HepG2 (cell line): ENCODE measurements around the gene SKA2. TPM values are rescaled to one million over a fixed set of nuclear protein-coding genes. Genes with fewer than 3 reads are reported as not detected.
A peak's percentile ranks its signal among the peaks of the same experiment; 100 is the strongest.

Source experiments
- ATAC-seq: fragments of 200-7000 bp; cut with Tn5 transposase; 3 replicates; pipeline ENCODE4 v1.9.1; 2020; ENCODE audit warnings: mild to moderate bottlenecking, moderate library complexity
- BruUV-seq: library from RNA; stranded (reverse); fragments of 400-500 nt; replicated peaks from 2 replicates; lab custom pipeline; 2021; lab: Mats Ljungman, UMichigan
- CTCF ChIA-PET: fragments of 300-600 bp; formaldehyde crosslinking; extraction: SDS; loops from one replicate; lab custom pipeline; 2021; ENCODE audit warnings: low total read pairs, inconsistent platforms, low intra/inter-chr PET ratio; lab: Yijun Ruan, JAX
- POLR2A ChIA-PET: fragments of 350-600 bp; sonication (Branson Sonifier 250); formaldehyde crosslinking; loops from one replicate; lab custom pipeline; 2020; ENCODE audit warnings: antibody characterized with exemption, inconsistent platforms; lab: Yijun Ruan, JAX
- DNase-seq: peaks from one replicate; pipeline ENCODE4 v3.0.0-alpha.2; 2015; ENCODE audit warnings: low spot score
- FAIRE-seq: peaks from 3 replicates; lab custom pipeline; 2011; peaks lifted over from hg19 to GRCh38; lab: Jason Lieb, UNC
- H2AFZ ChIP-seq: one replicate; pipeline ENCODE4 v1.6.1; 2011; ENCODE audit warnings: low read length, inconsistent platforms
- H3K27ac ChIP-seq: fragments of 300-600 bp; 3 replicates; pipeline ENCODE4 v1.8.0; 2011; ENCODE audit warnings: mixed run types, mild to moderate bottlenecking, mixed read lengths, low read length, inconsistent platforms; ENCODE audit not compliant: insufficient read depth; ENCODE audit errors: extremely low read length
- H3K27me3 ChIP-seq, 2 experiments: fragments of 200-600 bp in 1 of 2; 2 replicates in 1 of 2; 3 replicates in 1 of 2; pipeline versions ENCODE4 v1.6.0 to v1.8.0; 2011; ENCODE audit warnings: low read length in 2 of 2, mild to moderate bottlenecking in 2 of 2, moderate library complexity in 2 of 2, inconsistent platforms in 1 of 2; ENCODE audit not compliant: insufficient read depth in 2 of 2, control insufficient read depth in 1 of 2
- H3K36me3 ChIP-seq, 2 experiments: fragments of 200-600 bp in 1 of 2; replicated peaks in 1 of 2; 2 replicates in 1 of 2; 3 replicates in 1 of 2; pipeline versions ENCODE4 v1.5.1 to v1.8.0; 2011; ENCODE audit warnings: low read length in 2 of 2, inconsistent platforms in 1 of 2; ENCODE audit not compliant: insufficient read depth in 2 of 2, control insufficient read depth in 1 of 2
- H3K4me1 ChIP-seq: 2 replicates; pipeline ENCODE4 v1.5.1; 2012; ENCODE audit warnings: low read length, inconsistent platforms; ENCODE audit not compliant: insufficient read depth
- H3K4me2 ChIP-seq: 2 replicates; pipeline ENCODE4 v1.6.0; 2011; ENCODE audit warnings: low read depth, low read length, inconsistent platforms
- H3K4me3 ChIP-seq, 3 experiments: fragments of 200-600 bp in 1 of 3; sonication (generic), shearing (Covaris generic) in 1 of 3; replicated peaks in 1 of 3; 2 replicates each; pipeline ENCODE4 v1.5.1; 2011 to 2016; ENCODE audit warnings: low read length in 3 of 3, inconsistent platforms in 2 of 3, low read depth in 2 of 3, mild to moderate bottlenecking in 2 of 3, control low read depth in 1 of 3, mixed read lengths in 1 of 3; ENCODE audit not compliant: insufficient read depth in 1 of 3
- H3K79me2 ChIP-seq: one replicate; pipeline ENCODE4 v1.6.1; 2011; ENCODE audit warnings: low read length, inconsistent platforms; ENCODE audit not compliant: insufficient read depth
- H3K9ac ChIP-seq: 2 replicates; pipeline ENCODE4 v1.6.0; 2011; ENCODE audit warnings: mild to moderate bottlenecking, low read depth, low read length, inconsistent platforms; ENCODE audit not compliant: insufficient read depth
- H3K9me3 ChIP-seq: 2 replicates; pipeline ENCODE4 v1.5.1; 2012; ENCODE audit warnings: mild to moderate bottlenecking, low read length
- H4K20me1 ChIP-seq: 2 replicates; pipeline ENCODE4 v1.6.0; 2011; ENCODE audit warnings: inconsistent platforms, mild to moderate bottlenecking, low read length, moderate library complexity; ENCODE audit not compliant: insufficient read depth
- ATRX ChIP-seq: sonication (generic); formaldehyde crosslinking; IDR thresholded peaks from 2 replicates; pipeline ENCODE4 v1.4.0; 2020; ENCODE audit warnings: missing genetic modification reagents, borderline replicate concordance
- ELK4 ChIP-seq: sonication (generic); formaldehyde crosslinking; IDR thresholded peaks from 2 replicates; pipeline ENCODE4 v1.9.0; 2021; ENCODE audit warnings: missing genetic modification reagents, borderline replicate concordance
- HOMEZ ChIP-seq: IDR thresholded peaks from 2 replicates; pipeline ENCODE4 v1.6.1; 2016; ENCODE audit warnings: low read depth
- MAZ ChIP-seq, 2 experiments: sonication (generic) in 1 of 2; formaldehyde crosslinking in 1 of 2; IDR thresholded peaks; 2 replicates each; pipeline versions ENCODE4 v1.5.0 to v1.6.1; 2012 to 2020; ENCODE audit warnings: low read depth in 2 of 2, mild to moderate bottlenecking in 2 of 2, borderline replicate concordance in 1 of 2, improper control_type of control experiment in 1 of 2, low read length in 1 of 2, missing genetic modification reagents in 1 of 2, moderate library complexity in 1 of 2
- MBD4 ChIP-seq: IDR thresholded peaks from 2 replicates; pipeline ENCODE4 v1.6.1; 2012; ENCODE audit warnings: low read length, inconsistent platforms, borderline replicate concordance
- NFE2 ChIP-seq: sonication (generic); formaldehyde crosslinking; IDR thresholded peaks from 2 replicates; pipeline ENCODE4 v1.4.0; 2020; ENCODE audit warnings: missing genetic modification reagents
- NR2F6 ChIP-seq, 2 experiments: IDR thresholded peaks; 2 replicates each; pipeline ENCODE4 v1.6.1; 2016; ENCODE audit warnings: antibody characterized with exemption in 1 of 2, mild to moderate bottlenecking in 1 of 2
- RFXAP ChIP-seq: sonication (generic); formaldehyde crosslinking; IDR thresholded peaks from 2 replicates; pipeline ENCODE4 v1.4.0; 2020; ENCODE audit warnings: missing genetic modification reagents, borderline replicate concordance
- RNF219 ChIP-seq: sonication (generic); formaldehyde crosslinking; IDR thresholded peaks from 2 replicates; pipeline ENCODE4 v1.5.0; 2020; ENCODE audit warnings: mild to moderate bottlenecking, missing genetic modification reagents
- TEAD3 ChIP-seq: optimal IDR thresholded peaks from 2 replicates; pipeline ENCODE3; 2016; ENCODE audit warnings: borderline replicate concordance
- ZBTB38 ChIP-seq: sonication (generic); formaldehyde crosslinking; IDR thresholded peaks from 2 replicates; pipeline ENCODE4 v1.5.1; 2020; ENCODE audit warnings: mild to moderate bottlenecking, missing genetic modification reagents
- ZMYM2 ChIP-seq: sonication (generic); formaldehyde crosslinking; IDR thresholded peaks from 2 replicates; pipeline ENCODE4 v1.8.0; 2022; ENCODE audit warnings: mild to moderate bottlenecking, missing genetic modification reagents
- ZNF326 ChIP-seq: sonication (generic); formaldehyde crosslinking; IDR thresholded peaks from 2 replicates; pipeline ENCODE4 v1.4.0; 2020; ENCODE audit warnings: missing genetic modification reagents, borderline replicate concordance
- ZNF451 ChIP-seq: sonication (generic); formaldehyde crosslinking; IDR thresholded peaks from 2 replicates; pipeline ENCODE4 v1.5.0; 2020; ENCODE audit warnings: mild to moderate bottlenecking, missing genetic modification reagents
- ZNF713 ChIP-seq: sonication (generic); formaldehyde crosslinking; IDR thresholded peaks from 2 replicates; pipeline ENCODE4 v1.4.0; 2020; ENCODE audit warnings: mild to moderate bottlenecking, missing genetic modification reagents
- WGBS: methylation state at CpG from one replicate; pipeline ENCODE4 v1.1.6; 2017; ENCODE audit warnings: low lambda C conversion rate; 5-methylcytosine and 5-hydroxymethylcytosine counted together
- in situ Hi-C: cut with HindIII; loops from 2 replicates; pipeline ENCODE4 v1.10.0; 2017; ENCODE audit warnings: low pct_unique_long_range_greater_than_20kb; ENCODE audit not compliant: extremely low pct_ligation_motif_present
- intact Hi-C: fragments of 100-400 bp; cut with micrococcal nuclease; formaldehyde crosslinking; loops from one replicate; pipeline ENCODE4 v1.10.0; 2022; ENCODE audit not compliant: unreplicated experiment
- polyA plus RNA-seq, 8 experiments: library from polyadenylated mRNA; depleted of rRNA in 3 of 8; stranded (reverse) in 7 of 8; unstranded in 1 of 8; fragments of >200 nt; fragmentation: Illumina TruSeq in 4 of 8; extraction: Trizol in 4 of 8; gene quantifications; 2 replicates each; pipeline versions ENCODE4 v1.2.1 to v1.2.3, GENCODE V29; 2011 to 2016; ENCODE audit warnings: low read depth in 4 of 8, missing spikeins in 1 of 8, mixed read lengths in 1 of 8; ENCODE audit not compliant: insufficient read depth in 1 of 8
- total RNA-seq, 5 experiments: library from RNA; depleted of rRNA; stranded (reverse); fragments of >200 nt; fragmentation: Illumina TruSeq; extraction: Trizol; gene quantifications; 2 replicates each; pipeline ENCODE4 v1.2.3, GENCODE V29; 2016; ENCODE audit warnings: low read depth in 1 of 5

Gene SKA2
- total and polyA plus RNA-seq, 2 of the 13 experiments (the other 11 are each of a cell fraction or from before 2014, with no cell fraction given) = 18.6 to 91.8 TPM

- TF ChIP-seq NR2F6 (IDR thresholded peaks at IDR 0.05) = peak; percentile 53
- peak; percentile 57; the same call in 1 of the 2 replicates for TF ChIP-seq NR2F6 (CRISPR knock-in tag; IDR thresholded peaks at IDR 0.05)
- TF ChIP-seq ELK4 = no peak
- TF ChIP-seq MAZ (IDR thresholded peaks at IDR 0.05; ENCODE audit: borderline replicate concordance, low read depth, low read length) = no peak
- TF ChIP-seq MAZ (CRISPR knock-in tag; IDR thresholded peaks at IDR 0.05; ENCODE audit: low read depth) = no peak
- TF ChIP-seq ZNF326 = no peak
- no peak for TF ChIP-seq ZBTB38 (CRISPR knock-in tag)
- no peak for TF ChIP-seq ZNF713 (CRISPR knock-in tag)
These were observed 9.4 kb downstream of the SKA2 start (continued) for GRCh38 chr17:59145571-59146096.

- POLR2A ChIA-PET = interaction anchor here (0.7 to 1.0 kb wide), 2 partner anchors 13 to 509 kb away, joined by 3 read pairs; partner anchors contain the start of genes PRR11 and SKA2
- Histone ChIP-seq H4K20me1 (no peaks in the 10 kb centered on the region; the same call in 1 of the 2 replicates), H2AFZ (no peak overlapping the region), H3K4me2 (no peak overlapping the region), H3K79me2 (peaks cover 85% of the 10 kb centered on the region), H3K4me1 (peaks cover 27% of the 10 kb centered on the region), H3K36me3 (peaks cover 5 to 7% of the 10 kb centered on the region in 2 experiments; a peak in 2 of 5 replicates), H3K27me3 (no peaks in the 10 kb centered on the region), H3K4me3 (no peak overlapping the region), H3K9me3 (no peaks in the 10 kb centered on the region), H3K27ac (no peak overlapping the region), H3K9ac (no peak overlapping the region)
- peak; percentile 60 for DNase-seq
- intact Hi-C loops = no loop called here
- CTCF ChIA-PET = no interaction called here
- peak; percentile 88 for ATAC-seq
- peak; percentile 82 for FAIRE-seq
- in situ Hi-C loops = no loop called here
- BruUV-seq = TSS peak; percentile 46
- 94% methylated on average over 1 of the region's 1 CpG for WGBS
- TF ChIP-seq ATRX = no peak
- TF ChIP-seq TEAD3 = peak; percentile 63
- TF ChIP-seq ZMYM2 (CRISPR knock-in tag) = peak; percentile 55; the same call in 1 of the 2 replicates
- no peak for TF ChIP-seq HOMEZ
- no peak for TF ChIP-seq ZNF451
- no peak for TF ChIP-seq RNF219 (CRISPR knock-in tag)
- no peak for TF ChIP-seq NFE2 (CRISPR knock-in tag)
- TF ChIP-seq MBD4 = no peak
- no peak for TF ChIP-seq RFXAP (CRISPR knock-in tag)
These were observed 13.1 kb downstream of the SKA2 start for GRCh38 chr17:59141860-59142259.
